ENCODE results near the gene PHF11.
A peak's percentile ranks its signal among the peaks of the same experiment; 100 is the strongest.

The PHF11 gene

DNA sequence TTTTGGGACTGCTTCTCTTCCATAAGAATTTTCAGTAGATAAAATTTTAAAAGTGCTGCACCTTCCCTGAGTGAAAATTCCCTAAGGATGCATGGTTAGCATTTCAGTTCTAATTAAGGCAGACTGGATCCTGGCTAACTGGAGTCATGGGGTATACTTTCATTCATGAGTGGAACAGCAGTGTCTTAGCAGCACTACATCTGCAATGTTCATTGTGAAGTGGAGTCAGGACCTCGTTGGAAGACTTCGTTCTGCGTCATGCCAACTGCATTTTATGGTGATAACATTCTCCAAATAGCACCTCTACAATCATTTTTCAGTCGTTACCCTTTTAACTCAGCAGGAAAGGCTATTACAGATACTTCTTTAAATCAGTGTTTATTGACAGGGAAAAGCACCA lies 25.5 kb downstream of the PHF11 start:
- Mint-ChIP-seq H3K27ac (peak overlapping the region; percentile 45), H3K4me3 (no peak overlapping the region), H3K27me3 (no peaks in the 10 kb centered on the region), H3K4me1 (ENCODE audit: low read depth) (peaks cover 4% of the 10 kb centered on the region), H3K9me3 (no peaks in the 10 kb centered on the region), H3K36me3 (ENCODE audit: low read depth) (peaks cover 87% of the 10 kb centered on the region)
- DNase-seq, result no peak

DNA sequence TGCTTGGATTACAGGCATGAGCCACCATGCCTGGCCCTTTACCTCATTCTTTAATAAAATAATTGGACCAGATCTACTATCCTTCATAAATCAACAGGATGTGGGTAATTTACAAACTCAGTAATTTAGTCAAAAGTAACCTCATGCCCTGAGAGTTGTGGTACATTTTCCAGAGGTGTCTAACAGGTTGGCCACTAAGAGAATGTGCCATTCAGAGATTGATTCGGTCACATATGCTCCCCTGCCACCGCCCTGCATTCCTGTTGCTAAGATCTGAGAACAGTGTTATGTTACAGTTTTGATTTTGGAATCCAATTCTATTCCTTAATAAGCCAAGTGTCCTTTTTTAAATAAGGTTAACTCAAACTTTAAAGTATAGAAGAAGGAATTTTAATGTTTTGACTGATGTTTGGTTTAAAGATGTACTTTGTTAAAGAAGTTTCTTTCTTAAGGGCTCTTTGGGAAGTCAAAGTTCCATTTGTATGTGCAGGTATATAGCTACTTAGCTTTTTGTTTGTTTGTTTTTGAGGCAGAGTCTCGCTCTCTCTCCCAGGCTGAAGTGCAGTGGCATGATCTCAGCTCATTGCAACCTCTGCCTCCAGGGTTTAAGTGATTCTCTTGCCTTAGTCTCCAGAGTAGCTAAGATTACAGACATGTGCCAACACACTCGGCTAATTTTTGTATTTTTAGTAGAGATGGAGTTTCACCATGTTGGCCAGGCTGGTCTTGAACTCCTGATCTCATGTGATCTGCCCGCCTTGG lies 29.2 kb downstream of the PHF11 start:
- peak overlapping the region; percentile 59 for H3K27ac Mint-ChIP-seq
- H3K4me3 Mint-ChIP-seq, result no peak overlapping the region
- H3K27me3 Mint-ChIP-seq, result no peaks in the 10 kb centered on the region
- no peak for DNase-seq
- peaks cover 93% of the 10 kb centered on the region for H3K36me3 Mint-ChIP-seq (ENCODE audit: low read depth)
- H3K9me3 Mint-ChIP-seq, result no peaks in the 10 kb centered on the region
- H3K4me1 Mint-ChIP-seq (ENCODE audit: low read depth), result peaks cover 7% of the 10 kb centered on the region

DNA sequence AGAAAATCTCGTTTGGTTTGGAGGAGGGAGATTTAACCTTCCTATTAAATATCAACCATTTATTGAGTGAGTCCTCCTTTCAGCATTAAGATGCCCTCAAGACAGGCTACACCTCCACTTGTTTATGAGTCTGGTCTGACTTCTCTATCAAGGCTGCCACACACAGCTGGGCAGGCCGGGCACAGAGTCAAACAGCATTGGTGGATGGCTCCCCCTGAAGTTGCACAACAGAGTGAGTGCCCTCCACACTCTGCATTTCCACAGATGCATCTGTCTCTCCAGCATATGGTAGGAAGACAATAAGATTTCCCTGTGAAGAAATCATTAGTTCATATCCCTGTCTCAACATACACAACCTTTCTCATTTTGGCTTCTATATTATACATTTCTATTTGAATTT lies 31.4 kb downstream of the PHF11 start:
- Mint-ChIP-seq H3K36me3 (ENCODE audit: low read depth) (peaks cover 89% of the 10 kb centered on the region), H3K27ac (peak overlapping the region; percentile 36), H3K9me3 (no peaks in the 10 kb centered on the region), H3K27me3 (no peaks in the 10 kb centered on the region), H3K4me1 (ENCODE audit: low read depth) (peaks cover 12% of the 10 kb centered on the region), H3K4me3 (no peak overlapping the region)
- no peak for DNase-seq

DNA sequence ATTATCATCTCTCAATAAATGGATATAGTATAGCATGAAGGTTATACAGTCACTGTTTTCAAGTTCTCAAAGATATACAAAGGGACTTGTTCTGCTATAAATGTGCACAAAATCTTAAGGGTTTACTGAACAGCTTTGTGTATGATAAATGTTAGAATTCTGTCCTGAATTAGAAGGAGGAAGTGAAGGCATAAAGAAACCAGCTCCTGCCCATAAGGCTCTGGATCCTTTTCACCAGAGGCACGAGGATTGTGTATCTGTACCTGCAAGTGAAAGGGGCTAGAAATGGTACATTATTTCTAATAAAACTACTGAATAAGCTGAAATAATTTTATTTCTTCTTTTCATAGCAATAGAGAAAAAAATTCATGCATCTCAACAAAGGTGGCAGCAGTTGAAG lies 32.4 kb downstream of the PHF11 start:
- Mint-ChIP-seq H3K27ac (peak overlapping the region; percentile 69), H3K27me3 (no peaks in the 10 kb centered on the region), H3K36me3 (ENCODE audit: low read depth) (peaks cover 88% of the 10 kb centered on the region), H3K4me1 (ENCODE audit: low read depth) (peaks cover 19% of the 10 kb centered on the region), H3K4me3 (no peak overlapping the region), H3K9me3 (no peaks in the 10 kb centered on the region)
- DNase-seq, result no peak

DNA sequence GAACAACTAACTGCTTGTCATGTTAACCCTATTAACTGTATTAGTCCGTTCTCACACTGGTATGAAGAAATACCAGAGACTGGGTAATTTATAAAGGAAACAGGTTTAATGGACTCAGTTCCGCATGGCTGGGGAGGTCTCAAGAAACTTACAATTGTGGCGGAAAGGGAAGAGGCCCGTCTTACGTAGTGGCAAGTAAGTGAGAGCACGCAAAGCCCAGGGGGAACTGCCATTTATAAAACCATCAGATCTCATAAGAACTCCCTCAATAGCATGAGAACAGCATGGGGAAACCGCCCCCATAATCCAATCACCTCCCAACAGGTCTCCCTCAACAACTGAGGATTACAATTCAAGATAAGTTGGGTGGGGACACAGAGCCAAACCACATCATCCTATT lies 34.7 kb downstream of the PHF11 start:
- peak overlapping the region; percentile 52 for H3K27ac Mint-ChIP-seq
- H3K27me3 Mint-ChIP-seq, result no peaks in the 10 kb centered on the region
- DNase-seq, result no peak
- no peak overlapping the region for H3K4me3 Mint-ChIP-seq
- no peaks in the 10 kb centered on the region for H3K9me3 Mint-ChIP-seq
- H3K36me3 Mint-ChIP-seq (ENCODE audit: low read depth), result peaks cover 83% of the 10 kb centered on the region
- peaks cover 21% of the 10 kb centered on the region for H3K4me1 Mint-ChIP-seq (ENCODE audit: low read depth)

DNA sequence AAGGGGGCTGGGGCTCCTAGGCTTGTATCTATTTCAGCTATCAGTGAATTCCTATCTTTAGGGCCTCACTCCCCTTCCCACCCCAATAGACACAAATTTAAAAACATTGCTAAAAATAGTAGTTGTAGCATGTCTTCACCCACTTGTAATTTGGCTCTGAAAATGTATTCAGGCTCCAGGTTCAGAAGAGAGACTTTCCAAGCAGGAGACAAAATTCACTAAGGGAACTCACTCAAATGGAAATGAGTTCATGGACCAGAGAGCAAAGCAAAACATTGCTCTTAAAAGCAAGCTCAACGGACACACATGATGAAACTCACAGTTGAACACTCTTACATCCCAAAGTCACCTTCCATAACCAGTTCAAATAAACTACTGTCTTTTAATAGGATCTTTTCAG lies 36.8 kb downstream of the PHF11 start:
- DNase-seq, result no peak
- no peak overlapping the region for H3K4me3 Mint-ChIP-seq
- peak overlapping the region; percentile 35 for H3K27ac Mint-ChIP-seq
- H3K36me3 Mint-ChIP-seq (ENCODE audit: low read depth), result peaks cover 76% of the 10 kb centered on the region
- no peaks in the 10 kb centered on the region for H3K27me3 Mint-ChIP-seq
- H3K4me1 Mint-ChIP-seq (ENCODE audit: low read depth), result peaks cover 18% of the 10 kb centered on the region
- H3K9me3 Mint-ChIP-seq, result no peaks in the 10 kb centered on the region

DNA sequence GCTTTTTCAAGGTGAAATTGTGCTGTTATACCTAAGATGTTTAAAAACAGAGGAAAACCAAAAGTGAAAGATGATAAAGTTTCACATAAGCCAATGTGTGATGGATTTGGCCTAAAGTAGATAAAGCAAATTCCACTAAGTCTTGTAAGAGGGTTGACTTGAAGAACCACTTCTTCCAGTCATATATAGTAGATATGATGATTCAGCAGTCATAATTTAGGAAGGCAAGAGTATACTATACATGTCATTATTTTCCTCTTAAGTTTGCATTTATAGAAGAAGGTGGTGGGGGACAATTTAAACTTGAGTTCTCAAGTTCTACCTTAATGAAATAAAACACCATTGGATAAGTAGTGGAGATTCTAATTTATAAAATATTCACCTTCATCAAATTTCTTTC lies 37.3 kb downstream of the PHF11 start:
- DNase-seq, result no peak
- peaks cover 78% of the 10 kb centered on the region for H3K36me3 Mint-ChIP-seq (ENCODE audit: low read depth)
- no peaks in the 10 kb centered on the region for H3K27me3 Mint-ChIP-seq
- H3K4me1 Mint-ChIP-seq (ENCODE audit: low read depth), result peaks cover 18% of the 10 kb centered on the region
- no peaks in the 10 kb centered on the region for H3K9me3 Mint-ChIP-seq
- no peak overlapping the region for H3K4me3 Mint-ChIP-seq
- H3K27ac Mint-ChIP-seq, result peak overlapping the region; percentile 35

DNA sequence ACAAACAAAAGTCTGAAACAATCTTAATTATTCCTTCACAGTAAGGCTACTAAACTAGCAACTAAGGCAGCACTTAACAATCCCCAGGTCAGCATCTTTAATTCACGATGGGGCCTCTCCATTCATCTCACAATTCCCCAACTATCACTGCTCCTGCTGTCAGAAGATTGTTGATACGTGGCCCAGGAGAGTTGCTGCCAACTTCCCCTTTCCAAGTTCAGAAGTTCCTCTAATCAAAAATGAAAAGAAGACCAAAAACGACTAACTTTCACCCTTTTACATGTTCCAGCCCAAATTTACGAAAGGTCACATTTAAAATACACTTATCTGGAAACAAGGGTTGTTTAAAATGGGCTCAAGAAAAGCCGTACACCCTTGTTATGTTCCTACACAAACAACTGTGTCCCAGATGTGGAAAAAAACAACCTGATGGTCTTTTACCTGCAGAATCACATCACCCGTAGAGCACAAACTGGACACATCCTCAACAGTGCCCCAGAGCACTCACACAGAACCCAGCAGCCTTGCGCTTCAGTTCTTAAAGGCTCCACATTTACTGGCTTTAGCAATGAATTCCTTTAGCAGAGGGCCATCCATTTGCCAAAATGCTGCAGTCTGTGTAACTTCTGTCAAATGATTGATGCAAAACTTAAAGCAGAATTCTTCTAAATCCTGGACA lies 38.0 kb downstream of the PHF11 start:
- no peak for DNase-seq
- no peak overlapping the region for H3K4me3 Mint-ChIP-seq
- no peak overlapping the region for H3K27ac Mint-ChIP-seq
- H3K27me3 Mint-ChIP-seq, result no peaks in the 10 kb centered on the region
- H3K9me3 Mint-ChIP-seq, result no peaks in the 10 kb centered on the region
- peaks cover 18% of the 10 kb centered on the region for H3K4me1 Mint-ChIP-seq (ENCODE audit: low read depth)
- peaks cover 73% of the 10 kb centered on the region for H3K36me3 Mint-ChIP-seq (ENCODE audit: low read depth)

DNA sequence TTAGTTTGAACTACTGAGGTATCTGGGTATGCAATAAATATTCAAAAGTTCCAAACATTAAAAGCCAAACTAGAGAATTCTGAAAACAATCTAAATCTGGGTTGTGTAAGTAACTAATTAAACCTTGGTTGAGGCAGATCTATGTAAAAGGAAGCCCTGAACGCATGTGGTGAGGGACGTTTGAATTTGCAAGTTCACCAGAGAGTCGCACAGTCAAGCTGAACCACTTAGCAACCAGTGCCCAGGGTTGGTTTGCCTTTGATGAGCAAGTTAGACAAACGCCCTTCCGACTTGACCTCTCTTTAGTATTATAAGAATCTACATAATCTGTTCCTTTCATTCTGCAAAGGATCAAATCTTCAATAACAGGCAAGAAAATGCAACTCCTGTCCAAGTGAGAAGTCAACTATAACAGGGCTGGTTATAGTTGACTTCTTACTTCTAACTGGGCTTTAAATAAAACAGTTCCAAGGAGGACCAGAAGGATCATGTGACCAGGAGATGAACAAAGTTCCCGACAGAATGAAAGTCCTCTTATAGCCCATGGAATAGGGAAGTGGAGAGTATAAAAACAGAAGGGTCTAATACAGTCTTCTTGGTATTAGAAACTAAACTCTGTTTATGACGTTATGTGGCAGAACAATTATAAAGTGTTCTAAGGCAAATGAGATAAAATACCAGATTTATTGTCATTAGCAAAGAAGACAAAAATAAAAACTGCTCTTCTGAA lies 40.6 kb downstream of the PHF11 start:
- Mint-ChIP-seq H3K4me3 (no peak overlapping the region), H3K4me1 (ENCODE audit: low read depth) (peaks cover 33% of the 10 kb centered on the region), H3K36me3 (ENCODE audit: low read depth) (peaks cover 76% of the 10 kb centered on the region), H3K27me3 (no peaks in the 10 kb centered on the region), H3K27ac (no peak overlapping the region), H3K9me3 (no peaks in the 10 kb centered on the region)
- DNase-seq, result no peak

DNA sequence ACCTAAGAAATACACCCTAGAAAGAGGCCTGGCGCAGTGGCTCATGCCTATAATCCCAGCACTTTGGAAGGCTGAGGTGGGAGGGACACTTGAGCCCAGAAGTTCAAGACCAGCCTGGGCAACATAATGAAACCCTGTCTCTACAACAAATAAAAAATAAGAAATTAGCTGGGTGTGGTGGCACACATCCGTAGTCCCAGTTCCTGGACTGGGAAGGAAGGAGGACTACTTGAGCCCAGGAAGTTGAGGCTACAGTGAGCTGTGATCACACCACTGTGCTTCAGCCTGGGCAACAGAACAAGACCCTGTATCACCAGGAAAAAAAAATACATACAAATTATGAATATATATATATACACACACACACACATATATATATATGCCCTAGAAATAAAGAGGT lies 42.7 kb downstream of the PHF11 start:
- H3K27ac Mint-ChIP-seq, result no peak overlapping the region
- no peak overlapping the region for H3K4me3 Mint-ChIP-seq
- H3K9me3 Mint-ChIP-seq, result no peaks in the 10 kb centered on the region
- no peaks in the 10 kb centered on the region for H3K27me3 Mint-ChIP-seq
- peaks cover 76% of the 10 kb centered on the region for H3K36me3 Mint-ChIP-seq (ENCODE audit: low read depth)
- no peak for DNase-seq
- peaks cover 26% of the 10 kb centered on the region for H3K4me1 Mint-ChIP-seq (ENCODE audit: low read depth)

DNA sequence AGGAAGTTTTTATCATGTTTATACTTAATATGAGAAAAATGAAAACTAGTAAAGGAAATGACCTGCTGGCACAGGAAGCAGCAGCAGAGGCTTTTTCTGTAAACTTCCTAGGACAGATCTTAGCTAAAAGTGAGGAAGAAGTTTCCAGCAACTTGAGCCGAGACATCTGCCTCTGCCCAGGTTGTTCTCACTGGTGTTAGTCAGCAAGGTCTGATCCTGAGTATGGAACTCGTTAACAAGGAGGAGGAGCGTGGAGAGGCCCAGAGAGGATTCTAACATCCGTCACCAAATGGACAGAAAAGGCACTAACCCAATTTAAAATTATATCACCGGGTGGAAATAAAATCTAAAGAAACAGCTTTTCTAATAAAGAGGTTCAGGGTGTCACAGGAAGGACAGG lies 43.6 kb downstream of the PHF11 start:
- H3K4me3 Mint-ChIP-seq, result no peak overlapping the region
- DNase-seq, result no peak
- peaks cover 74% of the 10 kb centered on the region for H3K36me3 Mint-ChIP-seq (ENCODE audit: low read depth)
- peaks cover 22% of the 10 kb centered on the region for H3K4me1 Mint-ChIP-seq (ENCODE audit: low read depth)
- H3K27ac Mint-ChIP-seq, result peak overlapping the region; percentile 74
- H3K27me3 Mint-ChIP-seq, result no peaks in the 10 kb centered on the region
- H3K9me3 Mint-ChIP-seq, result no peaks in the 10 kb centered on the region

DNA sequence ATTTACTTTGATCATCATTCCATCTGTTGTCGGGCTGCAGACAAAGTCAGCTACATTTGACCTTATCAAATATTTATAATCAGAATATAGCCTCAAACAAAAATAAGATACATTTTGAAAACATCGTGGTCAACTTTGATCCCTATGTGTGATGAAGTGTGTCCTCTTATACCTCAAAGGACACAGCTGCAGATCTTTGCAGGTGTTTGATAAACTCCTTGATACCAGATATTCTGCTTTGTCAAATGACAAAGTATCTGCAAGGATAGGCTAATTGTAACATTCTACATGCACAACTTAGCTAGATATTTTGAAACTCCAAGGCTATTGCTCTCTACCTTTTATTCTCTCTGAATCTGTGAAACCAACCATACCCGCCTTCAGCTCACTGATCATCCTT lies 44.0 kb downstream of the PHF11 start:
- Mint-ChIP-seq H3K27ac (peak overlapping the region; percentile 59), H3K4me3 (no peak overlapping the region), H3K27me3 (no peaks in the 10 kb centered on the region), H3K4me1 (ENCODE audit: low read depth) (peaks cover 21% of the 10 kb centered on the region), H3K36me3 (ENCODE audit: low read depth) (peaks cover 77% of the 10 kb centered on the region), H3K9me3 (no peaks in the 10 kb centered on the region)
- no peak for DNase-seq

DNA sequence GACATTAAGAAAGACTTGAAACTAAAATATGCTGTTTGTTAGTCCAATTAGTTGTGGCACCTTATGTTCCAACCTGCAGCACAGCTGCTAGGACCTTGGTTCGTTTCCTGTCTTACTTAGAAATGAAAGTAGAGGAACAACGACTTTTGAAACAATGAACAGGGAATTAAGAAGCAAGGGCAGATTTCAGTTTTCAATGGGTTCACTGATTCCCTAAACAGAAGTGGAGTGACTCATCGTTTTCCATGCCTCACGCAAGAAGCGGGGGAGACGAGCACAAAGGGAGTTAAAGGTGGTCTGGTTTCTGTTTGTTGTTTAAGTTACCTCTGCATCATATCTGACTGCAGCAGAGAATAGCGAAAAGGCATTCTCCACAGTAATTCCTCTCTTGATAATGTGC lies 44.8 kb downstream of the PHF11 start:
- Mint-ChIP-seq H3K4me3 (peak overlapping the region; percentile 13), H3K27ac (peak overlapping the region; percentile 59), H3K4me1 (ENCODE audit: low read depth) (peaks cover 21% of the 10 kb centered on the region), H3K27me3 (no peaks in the 10 kb centered on the region), H3K36me3 (ENCODE audit: low read depth) (peaks cover 78% of the 10 kb centered on the region), H3K9me3 (no peaks in the 10 kb centered on the region)
- DNase-seq, result no peak

DNA sequence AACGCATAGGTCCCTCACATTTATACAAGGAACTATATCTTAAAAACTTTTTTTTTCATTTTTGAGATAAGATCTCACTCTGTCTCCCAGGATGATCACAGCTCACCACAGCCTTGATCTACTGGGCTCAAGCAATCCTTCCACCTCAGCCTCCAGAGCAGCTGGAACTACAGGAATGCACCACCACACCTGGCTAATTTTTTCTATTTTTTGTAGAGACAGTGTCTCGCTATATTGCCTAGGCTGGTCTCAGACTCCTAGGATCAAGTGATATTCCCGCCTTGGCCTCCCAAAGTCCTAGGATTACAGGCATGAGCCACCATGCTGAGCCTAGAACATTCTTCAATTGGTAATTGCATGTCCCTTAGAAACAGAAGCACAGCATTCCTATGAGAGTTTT lies 47.9 kb downstream of the PHF11 start:
- H3K36me3 Mint-ChIP-seq (ENCODE audit: low read depth), result peaks cover 82% of the 10 kb centered on the region

DNA sequence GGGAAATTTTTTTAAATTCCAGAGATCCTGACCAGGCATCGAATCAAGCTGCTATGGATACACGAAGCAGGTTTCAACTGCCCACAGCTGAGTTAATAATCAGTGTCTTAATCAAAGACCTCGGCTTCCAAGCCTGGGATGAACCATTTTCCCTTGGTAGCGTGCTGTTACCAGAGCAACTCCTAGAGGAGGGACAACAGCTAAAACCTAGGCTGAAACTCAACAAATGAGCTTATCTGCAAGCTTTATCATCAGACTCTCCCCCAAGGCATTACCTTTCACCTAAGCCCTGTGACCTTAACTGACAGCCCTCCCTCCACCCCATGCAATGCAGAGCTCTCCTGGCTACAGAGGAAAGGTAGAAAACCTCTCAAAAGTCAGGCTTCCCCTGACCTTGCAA lies 49.9 kb downstream of the PHF11 start:
- H3K27me3 Mint-ChIP-seq, result no peaks in the 10 kb centered on the region
- H3K36me3 Mint-ChIP-seq (ENCODE audit: low read depth), result peaks cover 84% of the 10 kb centered on the region
- H3K9me3 Mint-ChIP-seq, result no peaks in the 10 kb centered on the region
- no peak for DNase-seq
- H3K4me1 Mint-ChIP-seq (ENCODE audit: low read depth), result peaks cover 5% of the 10 kb centered on the region
- no peak overlapping the region for H3K27ac Mint-ChIP-seq
- no peak overlapping the region for H3K4me3 Mint-ChIP-seq

More for the DNA sequence above, 47.9 kb downstream of the PHF11 start:
- Mint-ChIP-seq H3K27ac (no peak overlapping the region), H3K27me3 (no peaks in the 10 kb centered on the region), H3K9me3 (no peaks in the 10 kb centered on the region), H3K4me1 (ENCODE audit: low read depth) (peaks cover 21% of the 10 kb centered on the region), H3K4me3 (no peak overlapping the region)
- DNase-seq, result no peak
